Measurements from ENCODE around the gene RAD51C. TPM values are rescaled to one million over a fixed set of nuclear protein-coding genes. Genes with fewer than 3 reads are reported as not detected.
A peak's percentile ranks its signal among the peaks of the same experiment; 100 is the strongest.
"Not testable (repeated sequence)": the region's sequence is repeated elsewhere in the genome, so short reads cannot be mapped to it uniquely, and the experiment has no call there.

RAD51C gene
- 45.7 and 63.4 TPM in 2 replicates for total RNA-seq (2021)
- percentile 75 among the genes with signal in this experiment for Bru-seq, nascent RNA
- percentile 77 among the genes with signal in this experiment for BruChase-seq, experiment 1, labeled RNA remaining after a 2-hour chase
- percentile 70 among the genes with signal in this experiment for BruChase-seq, experiment 2, labeled RNA remaining after a 6-hour chase
- long read RNA-seq, transcript RAD51C-203 (2 exons, 567 nt): minor isoform, 24 of 131 reads
- long read RNA-seq, transcript RAD51C-201 (9 exons, 2,591 nt): major isoform, 36 of 131 reads
- long read RNA-seq, partial matches to known transcripts: 2 of 131 reads
- long read RNA-seq, other reads (novel, unspliced or antisense): 61 of 131 reads

GRCh38 chr17:58692239-58693055, at the start of gene RAD51C:
RAD51C (plus strand) TSS chr17:58692602; CDS start chr17:58692644, 42 bp downstream.
- Histone ChIP-seq H3K79me2 (ENCODE audit: low read depth) (peaks cover 35% of the 10 kb centered on the region), H3K4me3 (peak within 1 kb of the TSS; percentile 59), H3K4me1 (replicated peaks; ENCODE audit: insufficient read depth) (peaks cover 24% of the 10 kb centered on the region), H2AFZ (peak within 1 kb of the TSS; percentile 100), H3K4me2 (peak within 1 kb of the TSS; percentile 85), H3K9me2 (ENCODE audit: insufficient read depth) (no peaks in the 10 kb centered on the region), H3K36me3 (ENCODE audit: low read depth) (no peaks in the 10 kb centered on the region), H3F3A (ENCODE audit: insufficient read depth, low read depth) (no peaks in the 10 kb centered on the region; the same call in 1 of the 2 replicates), H3K27me3 (ENCODE audit: insufficient read depth, low read depth) (no peaks in the 10 kb centered on the region), H3K27ac (peak within 1 kb of the TSS; percentile 62), H3K9me3 (ENCODE audit: insufficient read depth, low read depth) (no peaks in the 10 kb centered on the region; the same call in 1 of the 2 replicates), H4K20me1 (ENCODE audit: insufficient read depth) (no peaks in the 10 kb centered on the region)
- POLR2A ChIA-PET (ENCODE audit: unreplicated experiment): interaction anchor here (0.6 to 0.8 kb wide), 3 partner anchors 23 to 740 kb away, joined by 3 to 4 read pairs (median 3); no protein-coding TSS in a partner anchor
- CTCF ChIA-PET: interaction anchor here (0.6 to 0.8 kb wide), 2 partner anchors 34 to 77 kb away, joined by 3 to 4 read pairs; no protein-coding TSS in a partner anchor
- DNase-seq: peak; percentile 77 to 81
- TF ChIP-seq EZH2 (IDR thresholded peaks at IDR 0.05; ENCODE audit: low read depth): no peak
- TF ChIP-seq, protein P1, sequence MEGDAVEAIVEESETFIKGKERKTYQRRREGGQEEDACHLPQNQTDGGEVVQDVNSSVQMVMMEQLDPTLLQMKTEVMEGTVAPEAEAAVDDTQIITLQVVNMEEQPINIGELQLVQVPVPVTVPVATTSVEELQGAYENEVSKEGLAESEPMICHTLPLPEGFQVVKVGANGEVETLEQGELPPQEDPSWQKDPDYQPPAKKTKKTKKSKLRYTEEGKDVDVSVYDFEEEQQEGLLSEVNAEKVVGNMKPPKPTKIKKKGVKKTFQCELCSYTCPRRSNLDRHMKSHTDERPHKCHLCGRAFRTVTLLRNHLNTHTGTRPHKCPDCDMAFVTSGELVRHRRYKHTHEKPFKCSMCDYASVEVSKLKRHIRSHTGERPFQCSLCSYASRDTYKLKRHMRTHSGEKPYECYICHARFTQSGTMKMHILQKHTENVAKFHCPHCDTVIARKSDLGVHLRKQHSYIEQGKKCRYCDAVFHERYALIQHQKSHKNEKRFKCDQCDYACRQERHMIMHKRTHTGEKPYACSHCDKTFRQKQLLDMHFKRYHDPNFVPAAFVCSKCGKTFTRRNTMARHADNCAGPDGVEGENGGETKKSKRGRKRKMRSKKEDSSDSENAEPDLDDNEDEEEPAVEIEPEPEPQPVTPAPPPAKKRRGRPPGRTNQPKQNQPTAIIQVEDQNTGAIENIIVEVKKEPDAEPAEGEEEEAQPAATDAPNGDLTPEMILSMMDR (conservative IDR thresholded peaks at IDR 0.05): no peak
- TSS peak; percentile 74 for BruUV-seq (replicated peaks)
- intact Hi-C loops (cut with micrococcal nuclease; ENCODE audit: unreplicated experiment): loop anchor here (2.0 to 5.0 kb wide), 2 partner anchors 34 to 60 kb away; no protein-coding TSS in a partner anchor

DNA sequence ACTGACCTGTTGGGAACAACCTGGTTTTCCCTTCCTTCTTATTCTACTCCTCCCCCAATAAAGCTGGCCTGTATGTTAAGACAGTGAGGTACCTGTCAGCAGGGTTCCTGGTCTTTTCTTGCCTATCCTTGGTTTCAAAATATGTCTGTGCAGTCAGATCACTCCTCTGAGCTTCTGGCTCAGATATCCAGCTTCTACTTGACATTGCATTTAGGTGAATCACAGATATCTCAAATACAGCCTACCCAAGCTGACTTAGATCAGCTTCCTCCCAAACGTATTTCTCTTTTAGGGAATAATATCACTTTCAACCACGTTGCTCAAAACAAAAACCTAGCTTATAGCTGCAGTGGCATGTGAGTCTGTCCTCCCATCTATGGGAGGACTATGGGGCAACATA, 49.3 kb upstream of the RAD51C start:
- H3K4me2 ChIP-seq: peak overlapping the region; percentile 43
- no peak overlapping the region for H2AFZ ChIP-seq
- H3K27me3 ChIP-seq (ENCODE audit: insufficient read depth, low read depth): no peaks in the 10 kb centered on the region
- no peaks in the 10 kb centered on the region for H3K79me2 ChIP-seq (ENCODE audit: low read depth)
- BruUV-seq (replicated peaks): no TSS peak
- H3F3A ChIP-seq (ENCODE audit: insufficient read depth, low read depth): peaks cover 7% of the 10 kb centered on the region; the same call in 1 of the 2 replicates
- peak overlapping the region; percentile 20 for H3K27ac ChIP-seq
- H4K20me1 ChIP-seq (ENCODE audit: insufficient read depth): no peaks in the 10 kb centered on the region
- H3K9me3 ChIP-seq (ENCODE audit: insufficient read depth, low read depth): no peaks in the 10 kb centered on the region
- no peak overlapping the region for H3K4me3 ChIP-seq
- TF ChIP-seq EZH2 (IDR thresholded peaks at IDR 0.05; ENCODE audit: low read depth): no peak
- TF ChIP-seq, protein P1 (conservative IDR thresholded peaks at IDR 0.05): no peak
- no peaks in the 10 kb centered on the region for H3K9me2 ChIP-seq (ENCODE audit: insufficient read depth)
- H3K36me3 ChIP-seq (ENCODE audit: low read depth): no peaks in the 10 kb centered on the region
- DNase-seq: peak in 1 of 2 experiments; percentile 86
- intact Hi-C loops (cut with micrococcal nuclease; ENCODE audit: unreplicated experiment): no loop called here
- H3K4me1 ChIP-seq (replicated peaks; ENCODE audit: insufficient read depth): peaks cover 18% of the 10 kb centered on the region
- ChIA-PET POLR2A (ENCODE audit: unreplicated experiment) (interaction anchor here (0.6 to 1.1 kb wide), 3 partner anchors 11 to 1545 kb away, joined by 3 to 9 read pairs (median 4); no protein-coding TSS in a partner anchor), CTCF (no interaction called here)

- TF ChIP-seq, protein P1 (conservative IDR thresholded peaks at IDR 0.05): no peak
- no peak for TF ChIP-seq EZH2 (IDR thresholded peaks at IDR 0.05; ENCODE audit: low read depth)
- DNase-seq: no peak
Observed at GRCh38 chr17:58648236-58648635, 44.2 kb upstream of the RAD51C start.

GRCh38 chr17:58657962-58658803, 34.2 kb upstream of the RAD51C start:
- Histone ChIP-seq H3K4me2 (peak overlapping the region; percentile 69), H3K4me3 (peak overlapping the region; percentile 61; the same call in 1 of the 2 replicates), H3K4me1 (replicated peaks; ENCODE audit: insufficient read depth) (peaks cover 14% of the 10 kb centered on the region), H3K27ac (peak overlapping the region; percentile 89), H3F3A (ENCODE audit: insufficient read depth, low read depth) (peaks cover 18% of the 10 kb centered on the region)
- not testable (repeated sequence) for DNase-seq; H3K9me2 ChIP-seq (ENCODE audit: insufficient read depth); H2AFZ ChIP-seq; H3K36me3 ChIP-seq (ENCODE audit: low read depth); H3K27me3 ChIP-seq (ENCODE audit: insufficient read depth, low read depth); H4K20me1 ChIP-seq (ENCODE audit: insufficient read depth); BruUV-seq (replicated peaks); H3K9me3 ChIP-seq (ENCODE audit: insufficient read depth, low read depth); H3K79me2 ChIP-seq (ENCODE audit: low read depth)
- intact Hi-C loops (cut with micrococcal nuclease; ENCODE audit: unreplicated experiment): loop anchor here (2.0 kb wide), 1 partner anchor 35 kb away; the partner anchor contains the start of genes RAD51C and TEX14
- CTCF ChIA-PET: interaction anchor here (1.0 kb wide), 1 partner anchor 34 kb away, joined by 4 read pairs; the partner anchor contains the start of gene RAD51C
- POLR2A ChIA-PET (ENCODE audit: unreplicated experiment): interaction anchor here (0.6 kb wide), 3 partner anchors 26 to 197 kb away, joined by 3 to 8 read pairs (median 4); no protein-coding TSS in a partner anchor

More at GRCh38 chr17:58648236-58648635, 44.2 kb upstream of the RAD51C start:
- no peaks in the 10 kb centered on the region for H3K27me3 ChIP-seq (ENCODE audit: insufficient read depth, low read depth)
- BruUV-seq (replicated peaks): no TSS peak
- H3K79me2 ChIP-seq (ENCODE audit: low read depth): no peaks in the 10 kb centered on the region
- ChIA-PET POLR2A (ENCODE audit: unreplicated experiment) (no interaction called here), CTCF (interaction anchor here (0.6 kb wide), 1 partner anchor 60 kb away, joined by 6 read pairs; no protein-coding TSS in a partner anchor)
- H4K20me1 ChIP-seq (ENCODE audit: insufficient read depth): no peaks in the 10 kb centered on the region
- H3K9me2 ChIP-seq (ENCODE audit: insufficient read depth): no peaks in the 10 kb centered on the region
- no peaks in the 10 kb centered on the region; the same call in 1 of the 2 replicates for H3F3A ChIP-seq (ENCODE audit: insufficient read depth, low read depth)
- H3K27ac ChIP-seq: no peak overlapping the region
- H3K4me2 ChIP-seq: no peak overlapping the region
- H3K4me1 ChIP-seq (replicated peaks; ENCODE audit: insufficient read depth): peaks cover 4% of the 10 kb centered on the region
- H3K4me3 ChIP-seq: no peak overlapping the region
- no peaks in the 10 kb centered on the region for H3K9me3 ChIP-seq (ENCODE audit: insufficient read depth, low read depth)
- no peaks in the 10 kb centered on the region for H3K36me3 ChIP-seq (ENCODE audit: low read depth)
- no peak overlapping the region for H2AFZ ChIP-seq
- intact Hi-C loops (cut with micrococcal nuclease; ENCODE audit: unreplicated experiment): no loop called here

All from PC-9 (cell line).